ENCODE data around the gene PKIB. TPM values are rescaled to one million over a fixed set of nuclear protein-coding genes. Genes with fewer than 3 reads are reported as not detected.

PKIB gene
- total and polyA plus RNA-seq, 2 of the 4 experiments (the other 2 are of a cell fraction): 6.3 to 13.1 TPM

- ChIA-PET CTCF (no interaction called here), POLR2A (ENCODE audit: unreplicated experiment) (no interaction called here)
Measured at GRCh38 chr6:122663981-122664380, 53.8 kb downstream of the PKIB start.

More at GRCh38 chr6:122663981-122664380, 53.8 kb downstream of the PKIB start:
- H3K23ac ChIP-seq (ENCODE audit: low read depth, low read length): no peak overlapping the region
- no TSS peak for BruUV-seq (replicated peaks)
- H4K5ac ChIP-seq (ENCODE audit: low read depth, low read length): no peak overlapping the region
- no peak overlapping the region for H2BK20ac ChIP-seq (ENCODE audit: low read depth, low read length)
- H3K9me1 ChIP-seq (ENCODE audit: insufficient read depth, low read length): no peaks in the 10 kb centered on the region
- no peak overlapping the region for H2AK5ac ChIP-seq (ENCODE audit: low read depth, low read length)
- H3K18ac ChIP-seq (ENCODE audit: low read depth, low read length): no peak overlapping the region
- no peak overlapping the region for H3K4me2 ChIP-seq (ENCODE audit: low read depth, low read length)
- ATAC-seq (ENCODE audit: low read depth) (no peak), DNase-seq (no peak)
- H3K9me3 ChIP-seq (ENCODE audit: control insufficient read depth, insufficient read depth, low read length): no peaks in the 10 kb centered on the region
- no peak overlapping the region for H4K8ac ChIP-seq (ENCODE audit: low read depth in 2 of 2, low read length in 2 of 2)
- H4K91ac ChIP-seq (ENCODE audit: insufficient read depth, low read depth, low read length): no peak overlapping the region
- TF ChIP-seq ELK1 (IDR thresholded peaks at IDR 0.05; ENCODE audit: borderline replicate concordance, low read depth, low read length) (no peak), RAD21 (IDR thresholded peaks at IDR 0.05; ENCODE audit: low read length) (no peak), NFE2L2 (IDR thresholded peaks at IDR 0.05; ENCODE audit: low read depth, low read length) (no peak), SMC3 (IDR thresholded peaks at IDR 0.05; ENCODE audit: low read depth, low read length) (no peak), MAZ (IDR thresholded peaks at IDR 0.05; ENCODE audit: borderline replicate concordance, low read depth, low read length) (no peak)
- intact Hi-C loops (cut with micrococcal nuclease): no loop called here
- H2AK9ac ChIP-seq (replicated peaks; ENCODE audit: low read depth, low read length, poor library complexity): no peak overlapping the region
- no peak overlapping the region for H2BK5ac ChIP-seq (ENCODE audit: low read depth, low read length, poor library complexity, severe bottlenecking)
- no peaks in the 10 kb centered on the region for H3K27me3 ChIP-seq (ENCODE audit: control insufficient read depth, insufficient read depth, low read length)
- H3K4ac ChIP-seq (ENCODE audit: low read depth, low read length): no peak overlapping the region
- H3K14ac ChIP-seq (replicated peaks; ENCODE audit: low read depth, low read length): no peak overlapping the region
- H3K79me1 ChIP-seq (ENCODE audit: low read depth in 1 of 2, low read length in 2 of 2): no peaks in the 10 kb centered on the region
- dilution Hi-C loops (cut with HindIII; ENCODE audit: low sequenced_read_pairs, unreplicated experiment): no loop called here
- H4K20me1 ChIP-seq (ENCODE audit: insufficient read depth, low read length): no peaks in the 10 kb centered on the region
- in situ Hi-C loops (cut with MboI; ENCODE audit: low sequenced_read_pairs): no loop called here
- no peak overlapping the region for H3K56ac ChIP-seq (ENCODE audit: extremely low read depth, insufficient read depth, low read length)
- no peak overlapping the region for H3K9ac ChIP-seq (ENCODE audit: low read depth, low read length)
- no peaks in the 10 kb centered on the region for H3K36me3 ChIP-seq (ENCODE audit: control insufficient read depth, insufficient read depth, low read length)
- no peak overlapping the region for H2BK15ac ChIP-seq (ENCODE audit: low read depth, low read length)
- H3K4me1 ChIP-seq (ENCODE audit: control insufficient read depth, insufficient read depth, low read length): 0 out of 2 replicates have a peak, but pooled peaks cover 2% of the 10 kb centered on the region
- H2AFZ ChIP-seq (replicated peaks; ENCODE audit: low read length, poor library complexity): no peak overlapping the region
- no peak overlapping the region for H3K27ac ChIP-seq (ENCODE audit: insufficient read depth, low read length)
- H2BK120ac ChIP-seq (ENCODE audit: low read depth, low read length): no peak overlapping the region
- no peak overlapping the region for H3K4me3 ChIP-seq (ENCODE audit: insufficient read depth, low read depth, low read length)

All from IMR-90 (cell line).